ENCODE results near the gene RAB1B.

RAB1B gene

GRCh38 chr11:66232769-66233168 lies 35.7 kb upstream of the RAB1B start:
- Histone ChIP-seq H3K9me3 (ENCODE audit: low read length) (no peaks in the 10 kb centered on the region), H3K36me3 (ENCODE audit: insufficient read depth, low read length) (peaks cover 77% of the 10 kb centered on the region), H3K27ac (ENCODE audit: low read depth, low read length, poor library complexity, severe bottlenecking) (no peak overlapping the region), H3K4me2 (ENCODE audit: low read length) (no peak overlapping the region), H3K4me1 (ENCODE audit: insufficient read depth, low read length, severe bottlenecking) (no peaks in the 10 kb centered on the region), H3K27me3 (ENCODE audit: insufficient read depth, low read length) (no peaks in the 10 kb centered on the region), H3K79me2 (ENCODE audit: insufficient read depth, low read length) (no peaks in the 10 kb centered on the region), H3K9ac (ENCODE audit: low read length) (no peak overlapping the region), H2AFZ (ENCODE audit: low read length) (no peak overlapping the region), H3K9me2 (ENCODE audit: low read depth, low read length) (no peaks in the 10 kb centered on the region), H4K20me1 (ENCODE audit: insufficient read depth, low read length) (no peaks in the 10 kb centered on the region), H3K4me3 (ENCODE audit: low read depth, low read length, poor library complexity, severe bottlenecking) (no peak overlapping the region), H3F3A (ENCODE audit: insufficient read depth, low read length) (no peaks in the 10 kb centered on the region)
- no peak for TF ChIP-seq EZH2 (IDR thresholded peaks at IDR 0.05; ENCODE audit: borderline replicate concordance, low read length)
- TF ChIP-seq CTCF (IDR thresholded peaks at IDR 0.05; ENCODE audit: low read length): no peak

- Histone ChIP-seq H3K9me3 (ENCODE audit: low read length) (no peaks in the 10 kb centered on the region), H3K79me2 (ENCODE audit: insufficient read depth, low read length) (no peaks in the 10 kb centered on the region), H3F3A (ENCODE audit: insufficient read depth, low read length) (no peaks in the 10 kb centered on the region), H3K27ac (ENCODE audit: low read depth, low read length, poor library complexity, severe bottlenecking) (no peak overlapping the region), H3K9ac (ENCODE audit: low read length) (no peak overlapping the region), H3K36me3 (ENCODE audit: insufficient read depth, low read length) (peaks cover 76% of the 10 kb centered on the region), H3K27me3 (ENCODE audit: insufficient read depth, low read length) (no peaks in the 10 kb centered on the region), H3K9me2 (ENCODE audit: low read depth, low read length) (no peaks in the 10 kb centered on the region), H2AFZ (ENCODE audit: low read length) (no peak overlapping the region), H3K4me3 (ENCODE audit: low read depth, low read length, poor library complexity, severe bottlenecking) (no peak overlapping the region), H3K4me2 (ENCODE audit: low read length) (no peak overlapping the region), H3K4me1 (ENCODE audit: insufficient read depth, low read length, severe bottlenecking) (no peaks in the 10 kb centered on the region), H4K20me1 (ENCODE audit: insufficient read depth, low read length) (no peaks in the 10 kb centered on the region)
- no peak for TF ChIP-seq EZH2 (IDR thresholded peaks at IDR 0.05; ENCODE audit: borderline replicate concordance, low read length)
- no peak for TF ChIP-seq CTCF (IDR thresholded peaks at IDR 0.05; ENCODE audit: low read length)
These were observed 35.1 kb upstream of the RAB1B start for GRCh38 chr11:66233301-66233700.

- Histone ChIP-seq H4K20me1 (ENCODE audit: insufficient read depth, low read length) (no peaks in the 10 kb centered on the region), H3K27me3 (ENCODE audit: insufficient read depth, low read length) (no peaks in the 10 kb centered on the region), H3K4me3 (ENCODE audit: low read depth, low read length, poor library complexity, severe bottlenecking) (no peak overlapping the region), H3K36me3 (ENCODE audit: insufficient read depth, low read length) (peaks cover 82% of the 10 kb centered on the region), H2AFZ (ENCODE audit: low read length) (no peak overlapping the region), H3K9me3 (ENCODE audit: low read length) (no peaks in the 10 kb centered on the region), H3F3A (ENCODE audit: insufficient read depth, low read length) (no peaks in the 10 kb centered on the region), H3K79me2 (ENCODE audit: insufficient read depth, low read length) (no peaks in the 10 kb centered on the region), H3K9ac (ENCODE audit: low read length) (no peak overlapping the region), H3K9me2 (ENCODE audit: low read depth, low read length) (no peaks in the 10 kb centered on the region), H3K4me2 (ENCODE audit: low read length) (no peak overlapping the region), H3K27ac (ENCODE audit: low read depth, low read length, poor library complexity, severe bottlenecking) (no peak overlapping the region), H3K4me1 (ENCODE audit: insufficient read depth, low read length, severe bottlenecking) (no peaks in the 10 kb centered on the region)
- no peak for TF ChIP-seq EZH2 (IDR thresholded peaks at IDR 0.05; ENCODE audit: borderline replicate concordance, low read length)
- no peak for TF ChIP-seq CTCF (IDR thresholded peaks at IDR 0.05; ENCODE audit: low read length)
These were observed 33.3 kb upstream of the RAB1B start for GRCh38 chr11:66235141-66235540.
